ENCODE data around the gene VWA3B.

GRCh38 chr2:98172951-98173350, 86.0 kb downstream of the VWA3B start:
- TF ChIP-seq CTCF (IDR thresholded peaks at IDR 0.05): no peak
- no peak for TF ChIP-seq POLR2A (IDR thresholded peaks at IDR 0.05)

All from upper lobe of left lung (tissue), 4 donors.